Astrocyte (in vitro differentiated cells and primary cell): ENCODE data around the gene TRAF3IP3.

Experiments
- CTCF ChIP-seq: IDR thresholded peaks from 2 replicates; pipeline ENCODE4 v1.5.1; 2011; ENCODE audit warnings: low read depth, mild to moderate bottlenecking, inconsistent platforms, low read length, moderate library complexity; ENCODE audit not compliant: insufficient read depth
- EZH2 ChIP-seq: IDR thresholded peaks from 2 replicates; pipeline ENCODE4 v1.6.1; 2012; ENCODE audit warnings: mild to moderate bottlenecking, low read length, inconsistent platforms; ENCODE audit not compliant: insufficient read depth

GRCh38 chr1:209800984-209801834 lies 45.4 kb downstream of the TRAF3IP3 start:
- TF ChIP-seq CTCF (no peak), EZH2 (no peak)
